Loucy (cell line): ENCODE data around the gene TBKBP1.

Source experiments
- H2AFZ ChIP-seq: fragments of 200-600 bp; sonication (generic); 2 replicates; pipeline ENCODE4 v1.6.0; 2016; ENCODE audit warnings: antibody characterized with exemption, mild to moderate bottlenecking, low read length, moderate library complexity
- H3F3A ChIP-seq: fragments of 200-600 bp; 2 replicates; pipeline ENCODE4 v1.6.0; 2016; ENCODE audit warnings: antibody characterized with exemption, low read depth, mild to moderate bottlenecking
- H3K27me3 ChIP-seq: fragments of 200-600 bp; sonication (generic); 2 replicates; pipeline ENCODE4 v1.6.1; 2014; ENCODE audit warnings: low read length, mild to moderate bottlenecking; ENCODE audit not compliant: insufficient read depth, poor library complexity, severe bottlenecking
- H3K36me3 ChIP-seq: fragments of 200-600 bp; sonication (generic); 2 replicates; pipeline ENCODE4 v1.6.1; 2016; ENCODE audit warnings: low read length; ENCODE audit not compliant: insufficient read depth
- H3K4me1 ChIP-seq: fragments of 200-600 bp; sonication (generic); 2 replicates; pipeline ENCODE4 v1.5.1; 2014; ENCODE audit warnings: low read length, mild to moderate bottlenecking; ENCODE audit not compliant: insufficient read depth, poor library complexity, severe bottlenecking
- H3K4me2 ChIP-seq: fragments of 200-600 bp; sonication (generic); 2 replicates; pipeline ENCODE4 v1.6.0; 2014; ENCODE audit warnings: antibody characterized with exemption, low read length, low read depth, mild to moderate bottlenecking; ENCODE audit not compliant: poor library complexity, severe bottlenecking
- H3K4me3 ChIP-seq: fragments of 200-600 bp; sonication (generic); 2 replicates; pipeline ENCODE4 v1.5.1; 2014; ENCODE audit warnings: low read length, mild to moderate bottlenecking, mixed read lengths; ENCODE audit not compliant: poor library complexity, severe bottlenecking
- H3K79me2 ChIP-seq: fragments of 200-600 bp; sonication (generic); 2 replicates; pipeline ENCODE4 v1.6.1; 2014; ENCODE audit warnings: low read length; ENCODE audit not compliant: insufficient read depth
- H3K9ac ChIP-seq: fragments of 200-600 bp; sonication (generic); 2 replicates; pipeline ENCODE4 v1.6.0; 2014; ENCODE audit warnings: mild to moderate bottlenecking, low read depth, low read length, moderate library complexity; ENCODE audit not compliant: poor library complexity, severe bottlenecking
- H3K9me2 ChIP-seq: fragments of 200-600 bp; sonication (generic); replicated peaks from 2 replicates; pipeline ENCODE4 v1.6.1; 2016; ENCODE audit warnings: low read depth, low read length, mixed read lengths
- H3K9me3 ChIP-seq: fragments of 200-600 bp; sonication (generic); 2 replicates; pipeline ENCODE4 v1.6.1; 2014; ENCODE audit warnings: mild to moderate bottlenecking, antibody characterized with exemption, low read length, low read depth; ENCODE audit not compliant: insufficient read depth
- H4K20me1 ChIP-seq: fragments of 200-600 bp; sonication (generic); 2 replicates; pipeline ENCODE4 v1.6.0; 2014; ENCODE audit warnings: antibody characterized with exemption, low read length, mild to moderate bottlenecking; ENCODE audit not compliant: insufficient read depth, poor library complexity, severe bottlenecking
- CTCF ChIP-seq: fragments of 200-600 bp; sonication (generic); conservative IDR thresholded peaks from 2 replicates; pipeline ENCODE4 v1.5.1; 2014; ENCODE audit warnings: mild to moderate bottlenecking, antibody characterized with exemption, low read length
- EZH2phosphoT487 ChIP-seq: fragments of 200-600 bp; IDR thresholded peaks from 2 replicates; pipeline ENCODE4 v1.6.1; 2018; ENCODE audit warnings: antibody characterized with exemption, mild to moderate bottlenecking, moderate library complexity, borderline replicate concordance

Gene TBKBP1

GRCh38 chr17:47686276-47686635 is 7.7 kb upstream of the TBKBP1 start:
- no peaks in the 10 kb centered on the region for H3K27me3 ChIP-seq

GRCh38 chr17:47686664-47687327 is 7.2 kb upstream of the TBKBP1 start:
- Histone ChIP-seq H3K4me2 (no peak overlapping the region), H3K9me3 (no peaks in the 10 kb centered on the region), H3K4me3 (no peak overlapping the region), H3F3A (no peaks in the 10 kb centered on the region; the same call in 1 of the 2 replicates), H3K4me1 (no peaks in the 10 kb centered on the region), H2AFZ (no peak overlapping the region), H3K79me2 (no peaks in the 10 kb centered on the region), H3K9me2 (no peaks in the 10 kb centered on the region), H4K20me1 (no peaks in the 10 kb centered on the region), H3K27me3 (no peaks in the 10 kb centered on the region), H3K36me3 (peaks cover 40% of the 10 kb centered on the region), H3K9ac (no peak overlapping the region)
- TF ChIP-seq CTCF (no peak), EZH2phosphoT487 (no peak)

More at GRCh38 chr17:47686276-47686635, 7.7 kb upstream of the TBKBP1 start:
- no peaks in the 10 kb centered on the region for H4K20me1 ChIP-seq
- H3K4me1 ChIP-seq = no peaks in the 10 kb centered on the region
- no peaks in the 10 kb centered on the region for H3K9me2 ChIP-seq
- H3K79me2 ChIP-seq = no peaks in the 10 kb centered on the region
- TF ChIP-seq EZH2phosphoT487 (no peak), CTCF (no peak)
- peaks cover 45% of the 10 kb centered on the region for H3K36me3 ChIP-seq
- no peaks in the 10 kb centered on the region for H3K9me3 ChIP-seq
- H3F3A ChIP-seq = no peaks in the 10 kb centered on the region; the same call in 1 of the 2 replicates
- no peak overlapping the region for H2AFZ ChIP-seq
- no peak overlapping the region for H3K4me3 ChIP-seq
- H3K9ac ChIP-seq = no peak overlapping the region
- H3K4me2 ChIP-seq = no peak overlapping the region

DNA sequence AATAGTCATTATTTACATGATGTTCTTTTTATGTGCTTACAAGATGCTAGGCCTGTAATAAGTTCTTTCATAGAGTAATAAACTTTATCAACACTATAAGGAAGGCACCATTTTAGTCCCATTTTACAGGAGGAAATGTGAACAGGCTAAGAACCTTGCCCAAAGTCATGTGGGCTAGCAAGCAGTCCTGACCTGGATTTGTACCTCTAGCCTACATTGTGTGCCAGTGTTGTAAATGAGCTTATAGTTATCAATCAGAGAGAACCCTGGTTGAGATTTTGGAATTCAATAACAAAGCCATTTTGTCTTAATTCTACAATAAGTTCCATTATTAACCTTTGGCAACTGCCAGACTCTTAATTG is 6.7 kb upstream of the TBKBP1 start:
- no peaks in the 10 kb centered on the region; the same call in 1 of the 2 replicates for H3F3A ChIP-seq
- H4K20me1 ChIP-seq = no peaks in the 10 kb centered on the region

More for the DNA sequence above, 6.7 kb upstream of the TBKBP1 start:
- Histone ChIP-seq H3K4me1 (peaks cover 3% of the 10 kb centered on the region), H3K79me2 (no peaks in the 10 kb centered on the region), H3K9ac (no peak overlapping the region), H3K4me2 (no peak overlapping the region), H3K9me2 (no peaks in the 10 kb centered on the region), H3K27me3 (no peaks in the 10 kb centered on the region), H3K9me3 (no peaks in the 10 kb centered on the region), H3K36me3 (peaks cover 35% of the 10 kb centered on the region), H2AFZ (no peak overlapping the region), H3K4me3 (no peak overlapping the region)
- no peak for TF ChIP-seq EZH2phosphoT487
- TF ChIP-seq CTCF = no peak
